HG03066 (cell line): ENCODE measurements around the gene DSCAML1.
"Not testable (repeated sequence)": the region's sequence is repeated elsewhere in the genome, so short reads cannot be mapped to it uniquely, and the experiment has no call there.

Experiments
- ATAC-seq: cut with Tn5 transposase; IDR thresholded peaks from one replicate; pipeline ENCODE4 v1.9.1; 2021; ENCODE audit warnings: low read depth; ENCODE audit not compliant: unreplicated experiment

Gene DSCAML1

DNA sequence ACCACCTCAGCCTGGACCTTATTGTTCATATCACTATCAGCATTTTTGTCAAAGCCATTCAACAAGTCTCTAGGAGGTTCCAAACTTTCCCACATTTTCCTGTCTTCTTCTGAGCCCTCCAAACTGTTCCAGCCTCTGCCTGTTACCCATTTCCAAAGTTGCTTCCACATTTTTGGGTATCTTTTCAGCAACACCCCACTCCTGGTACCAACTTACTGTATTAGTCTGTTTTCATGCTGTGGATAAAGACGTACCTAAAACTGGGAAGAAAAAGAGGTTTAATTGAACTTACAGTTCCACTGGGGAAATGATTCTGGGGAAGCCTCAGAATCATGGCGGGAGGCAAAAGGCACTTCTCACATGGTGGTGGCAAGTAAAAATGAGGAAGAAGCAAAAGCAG is 391.1 kb downstream of the DSCAML1 start:
- ATAC-seq = not testable (repeated sequence)

DNA sequence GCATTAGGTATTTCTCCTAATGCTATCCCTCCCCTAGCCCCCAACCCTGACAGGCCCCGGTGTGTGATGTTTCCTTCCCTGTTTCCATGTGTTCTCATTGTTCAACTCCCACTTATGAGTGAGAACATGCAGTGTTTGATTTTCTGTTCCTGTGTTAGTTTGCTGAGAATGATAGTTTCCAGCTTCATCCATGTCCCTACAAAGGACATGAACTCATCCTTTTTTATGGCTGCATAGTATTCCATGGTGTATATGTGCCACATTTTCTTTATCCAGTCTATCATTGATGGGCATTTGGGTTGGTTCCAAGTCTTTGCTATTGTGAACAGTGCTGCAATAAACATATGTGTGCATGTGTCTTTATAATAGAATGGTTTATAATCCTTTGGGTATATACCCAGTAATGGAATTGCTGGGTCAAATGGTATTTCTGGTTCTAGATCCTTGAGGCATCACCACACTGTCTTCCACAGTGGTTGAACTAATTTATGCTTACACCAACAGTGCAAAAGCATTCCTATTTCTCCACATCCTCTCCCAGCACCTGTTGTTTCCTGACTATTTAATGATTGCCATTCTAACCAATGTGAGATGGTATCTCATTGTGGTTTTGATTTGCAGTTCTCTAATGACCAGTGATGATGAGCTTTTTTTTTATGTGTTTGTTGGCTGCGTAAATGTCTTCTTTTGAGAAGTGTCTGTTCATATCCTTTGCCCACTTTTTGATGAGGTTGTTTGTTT is 397.7 kb downstream of the DSCAML1 start:
- not testable (repeated sequence) for ATAC-seq

DNA sequence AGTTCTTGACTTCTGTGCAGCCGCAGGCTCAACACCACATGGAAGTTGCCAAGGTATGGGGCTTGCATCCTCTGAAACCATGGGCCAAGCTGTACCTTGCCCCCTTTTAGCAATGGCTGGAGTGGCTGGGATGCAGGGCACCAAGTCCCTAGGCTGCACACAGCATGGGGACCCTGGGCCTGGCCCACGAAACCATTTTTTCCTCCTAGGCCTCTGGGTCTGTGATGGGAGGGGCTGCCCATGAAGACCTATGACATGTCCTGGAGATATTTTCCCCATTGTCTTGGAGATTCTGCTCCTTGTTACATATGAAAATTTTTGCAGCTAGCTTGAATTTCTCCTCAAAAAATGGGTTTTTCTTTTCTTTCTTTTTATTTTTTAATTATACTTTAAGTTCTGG is 398.4 kb downstream of the DSCAML1 start:
- not testable (repeated sequence) for ATAC-seq

DNA sequence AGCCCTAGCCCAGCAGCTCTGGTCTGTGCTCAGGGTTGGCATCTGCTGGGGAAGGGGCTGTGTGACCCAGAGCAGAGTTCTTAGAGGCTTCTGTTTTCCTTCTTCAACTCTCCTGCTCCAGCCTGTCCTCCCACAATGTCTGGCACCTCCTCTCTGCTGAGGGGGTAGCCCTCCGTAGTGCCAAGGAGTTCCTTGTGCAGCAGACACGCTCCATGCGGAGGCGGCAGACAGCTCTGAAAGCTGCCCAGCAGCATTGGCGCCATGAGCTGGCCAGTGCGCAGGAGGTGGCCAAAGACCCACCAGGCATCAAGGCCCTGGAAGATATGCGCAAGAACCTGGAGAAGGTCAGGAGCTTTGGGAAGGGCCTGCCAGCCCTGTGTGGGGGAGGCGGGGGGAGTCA is 400.0 kb downstream of the DSCAML1 start:
- ATAC-seq = no peak

- ATAC-seq = no peak
Observed at GRCh38 chr11:117395476-117395875, 401.5 kb downstream of the DSCAML1 start.

DNA sequence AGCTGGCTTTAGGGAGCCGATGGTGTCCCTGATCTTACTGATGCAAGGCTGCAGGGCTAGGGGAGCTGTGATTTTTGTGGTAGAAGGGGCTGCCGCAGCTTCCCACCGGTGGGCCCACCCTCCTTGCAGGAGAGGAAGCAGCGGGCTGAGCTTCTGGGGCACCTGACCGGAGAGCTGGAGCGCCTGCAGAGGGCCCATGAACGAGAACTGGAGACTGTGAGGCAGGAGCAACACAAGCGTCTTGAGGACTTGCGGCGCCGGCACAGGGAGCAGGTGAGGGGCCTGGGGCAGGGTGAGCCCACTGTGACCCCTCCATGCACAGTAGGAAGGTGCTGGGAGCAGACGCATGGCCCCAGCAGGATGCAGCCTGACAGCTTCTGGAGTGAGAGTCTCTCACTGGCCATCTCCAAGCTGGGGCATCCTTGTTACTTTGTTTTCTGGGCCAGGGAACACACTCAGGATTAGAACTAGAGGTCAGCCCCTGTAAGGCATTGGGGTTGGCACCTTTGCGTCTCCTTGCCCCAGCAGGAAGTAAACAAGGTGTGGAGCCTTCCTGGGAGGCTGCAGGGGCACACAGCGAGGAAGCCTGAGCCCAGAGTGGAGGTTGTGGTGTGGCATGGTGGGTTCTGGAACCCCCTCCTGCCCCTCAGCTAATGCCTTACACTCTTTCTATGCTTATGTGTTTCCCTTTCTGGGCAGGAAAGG is 402.6 kb downstream of the DSCAML1 start:
- ATAC-seq = no peak

DNA sequence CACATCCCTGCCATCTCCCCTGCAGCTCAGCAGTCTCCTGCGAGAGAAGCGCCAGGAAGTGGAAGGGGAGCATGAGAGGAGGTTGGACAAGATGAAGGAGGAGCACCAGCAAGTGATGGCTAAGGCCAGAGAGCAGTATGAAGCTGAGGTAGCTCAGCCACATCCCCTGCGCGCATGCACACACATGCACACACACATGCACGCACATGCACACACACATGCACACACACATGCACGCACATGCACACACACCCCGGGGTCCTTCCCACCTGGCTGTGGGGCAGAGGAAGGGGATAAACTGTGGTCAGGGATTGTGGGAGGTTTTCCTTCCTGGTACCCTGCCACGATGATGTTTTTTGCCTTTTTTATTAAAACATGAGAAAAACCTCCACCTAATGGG is 404.0 kb downstream of the DSCAML1 start:
- ATAC-seq = no peak

DNA sequence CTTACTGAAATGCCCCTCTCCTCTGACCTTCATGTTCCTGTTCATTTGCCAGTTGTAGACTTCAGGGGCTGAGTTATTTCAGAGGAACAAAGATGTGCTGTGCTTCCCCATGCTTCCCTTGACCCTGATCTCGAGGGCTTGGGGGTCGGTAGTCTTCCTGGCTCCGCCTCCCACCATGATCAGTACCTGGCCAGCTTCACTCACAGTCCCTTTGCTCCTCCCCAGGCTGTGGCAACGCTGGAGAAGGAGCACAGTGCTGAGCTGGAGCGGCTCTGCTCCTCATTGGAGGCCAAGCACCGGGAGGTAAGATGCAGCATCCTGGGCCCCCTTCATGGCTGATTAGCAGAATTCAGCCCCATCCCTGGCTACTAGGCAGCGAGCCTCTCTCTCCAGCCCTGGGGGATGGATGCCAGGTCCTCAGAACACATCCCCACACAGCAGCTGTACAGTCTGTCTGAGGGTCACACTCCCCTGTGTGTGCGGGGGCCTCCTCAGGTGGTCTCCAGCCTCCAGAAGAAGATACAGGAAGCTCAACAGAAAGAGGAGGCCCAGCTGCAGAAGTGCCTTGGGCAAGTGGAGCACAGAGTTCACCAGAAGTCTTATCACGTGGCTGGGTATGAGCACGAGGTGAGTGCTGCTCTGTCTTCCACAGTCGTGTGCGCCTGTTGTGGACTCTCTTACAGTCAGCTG is 404.9 kb downstream of the DSCAML1 start:
- ATAC-seq = no peak

GRCh38 chr11:117391181-117391580 is 405.8 kb downstream of the DSCAML1 start:
- no peak for ATAC-seq

GRCh38 chr11:117390743-117391142 is 406.3 kb downstream of the DSCAML1 start:
- no peak for ATAC-seq

DNA sequence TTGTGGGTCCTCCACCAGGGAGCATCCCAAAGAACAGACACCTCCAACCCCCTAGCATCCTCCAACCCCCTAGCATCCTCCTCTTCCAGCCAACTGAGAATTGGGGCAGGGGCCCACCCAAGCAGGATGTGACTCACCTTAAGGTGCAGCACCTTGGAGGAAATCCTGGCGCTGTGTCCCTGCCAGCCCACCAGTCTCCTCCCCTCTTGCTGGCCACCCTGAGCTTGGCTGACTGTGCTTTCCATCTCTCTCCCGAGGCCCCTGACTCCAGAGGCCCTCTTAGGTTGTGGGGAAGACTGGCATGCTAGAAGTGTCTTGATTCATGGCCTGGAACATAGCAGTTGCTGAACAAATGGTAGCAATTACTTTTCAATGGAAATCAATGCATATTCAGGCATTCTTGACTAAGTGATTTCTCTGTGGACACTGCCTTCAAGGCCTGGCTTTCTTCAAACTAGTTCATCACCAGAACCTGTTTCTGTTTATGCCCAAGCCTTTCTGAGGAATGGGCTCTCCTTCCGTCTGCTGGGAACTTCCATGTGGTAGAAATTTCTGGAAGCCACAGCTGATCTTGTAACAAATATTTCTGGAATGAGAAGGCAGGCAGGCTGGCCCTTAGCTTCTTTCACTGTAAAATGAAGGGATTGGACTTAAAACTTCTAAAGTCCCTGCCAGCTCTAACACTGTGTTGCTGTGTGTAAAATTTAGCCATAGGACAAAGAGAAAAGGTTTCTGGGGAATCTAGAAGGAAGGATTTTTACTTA is 408.8 kb downstream of the DSCAML1 start:
- ATAC-seq = no peak

- no peak for ATAC-seq
Observed at GRCh38 chr11:117385906-117386305, 411.1 kb downstream of the DSCAML1 start.

DNA sequence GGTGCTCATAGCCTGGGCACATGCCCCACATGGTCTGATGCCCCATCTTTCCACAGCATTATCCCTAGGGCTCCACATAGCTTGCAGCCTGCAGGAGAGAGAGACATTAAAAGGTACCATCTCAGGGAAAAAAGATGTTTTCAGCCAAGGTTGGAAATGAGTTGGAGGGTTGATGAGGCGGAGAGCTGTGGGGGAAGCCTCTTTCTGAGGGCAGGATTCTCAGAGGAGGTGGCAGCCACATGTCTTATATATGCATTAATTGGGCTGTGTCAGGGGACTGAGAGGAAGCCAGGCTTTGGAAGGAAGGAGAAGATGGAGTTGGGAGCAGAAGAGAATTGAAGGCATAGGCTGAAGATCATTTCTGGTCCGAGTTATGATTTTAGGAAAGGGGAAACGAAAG is 411.5 kb downstream of the DSCAML1 start:
- no peak for ATAC-seq

DNA sequence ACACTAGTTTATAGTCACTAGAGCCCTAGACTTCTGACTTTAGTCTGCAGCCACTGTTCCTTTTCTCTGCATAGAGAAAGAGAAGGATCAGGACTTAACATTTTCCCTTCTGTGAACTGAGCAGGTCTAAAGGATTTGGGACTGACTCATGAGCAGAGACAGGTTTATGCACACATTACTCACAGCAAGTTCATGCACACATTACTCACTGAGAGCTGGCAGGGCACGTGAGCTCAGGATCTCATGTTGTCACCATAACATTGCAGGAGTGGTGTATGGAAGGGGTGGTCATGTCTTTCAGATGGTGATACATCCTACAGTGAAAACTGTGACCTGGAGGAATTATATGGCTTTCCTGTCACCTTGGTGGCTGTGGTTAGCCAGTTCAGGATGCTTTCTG is 413.0 kb downstream of the DSCAML1 start:
- no peak for ATAC-seq

DNA sequence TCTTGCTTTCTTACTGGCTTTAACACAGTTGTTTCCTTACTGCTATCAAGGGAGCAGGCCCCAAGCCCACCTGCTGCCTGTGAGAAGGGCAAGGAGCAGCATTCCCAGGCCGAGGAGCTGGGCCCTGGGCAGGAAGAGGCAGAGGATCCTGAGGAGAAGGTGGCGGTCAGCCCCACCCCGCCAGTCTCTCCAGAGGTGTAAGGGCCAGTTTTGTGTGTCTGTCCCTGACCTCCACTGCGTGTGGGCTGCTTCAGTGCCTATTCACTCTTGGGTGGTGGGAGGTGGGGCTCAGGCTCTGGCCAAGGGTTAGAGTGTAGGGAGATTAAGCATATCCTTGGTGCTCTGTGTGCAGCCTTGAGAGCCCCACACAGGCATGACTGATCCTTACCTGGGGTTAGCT is 414.3 kb downstream of the DSCAML1 start:
- no peak for ATAC-seq

DNA sequence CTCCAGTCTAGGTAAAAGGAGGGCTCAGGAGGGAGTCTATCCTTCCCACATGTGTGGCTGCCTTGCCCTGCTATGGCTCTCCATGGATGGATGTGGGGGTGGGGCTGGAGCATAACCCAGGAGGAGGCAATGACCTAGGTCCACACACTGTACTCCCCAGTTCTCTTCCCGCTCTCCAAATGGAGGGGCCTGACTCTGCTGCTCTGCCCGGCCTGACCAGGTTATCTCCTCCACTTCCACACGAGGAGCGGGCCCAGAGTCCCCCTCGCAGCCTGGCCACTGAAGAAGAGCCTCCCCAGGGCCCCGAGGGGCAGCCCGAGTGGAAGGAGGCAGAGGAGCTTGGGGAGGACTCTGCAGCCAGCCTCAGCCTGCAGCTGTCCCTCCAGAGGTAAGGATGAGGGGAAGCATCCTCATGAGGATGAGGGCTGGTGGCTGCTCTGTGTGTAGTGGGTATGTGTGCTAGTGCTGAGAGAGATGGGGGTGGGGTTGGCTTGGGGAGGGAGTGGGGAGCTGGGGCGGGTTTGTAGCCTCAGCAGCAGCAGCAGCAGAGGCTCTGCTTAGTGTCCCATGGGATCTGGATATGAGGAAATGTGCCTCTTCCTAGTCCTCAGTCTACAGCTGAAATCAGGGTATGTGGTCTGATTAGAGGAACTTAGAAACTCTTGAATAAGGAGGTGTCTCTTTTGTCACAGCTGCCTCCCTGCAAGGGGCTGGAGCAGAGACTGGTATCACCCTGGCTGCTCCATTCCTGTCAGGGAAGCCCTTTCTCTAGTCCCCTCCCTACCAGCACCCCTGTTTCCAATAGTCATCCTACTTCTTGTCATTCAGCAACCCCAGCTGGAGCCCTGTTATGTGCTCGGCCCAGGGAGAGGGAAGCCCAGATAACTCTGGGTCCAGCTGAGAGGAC is 415.3 kb downstream of the DSCAML1 start:
- ATAC-seq = no peak

GRCh38 chr11:117380676-117381075 is 416.3 kb downstream of the DSCAML1 start:
- ATAC-seq = no peak

DNA sequence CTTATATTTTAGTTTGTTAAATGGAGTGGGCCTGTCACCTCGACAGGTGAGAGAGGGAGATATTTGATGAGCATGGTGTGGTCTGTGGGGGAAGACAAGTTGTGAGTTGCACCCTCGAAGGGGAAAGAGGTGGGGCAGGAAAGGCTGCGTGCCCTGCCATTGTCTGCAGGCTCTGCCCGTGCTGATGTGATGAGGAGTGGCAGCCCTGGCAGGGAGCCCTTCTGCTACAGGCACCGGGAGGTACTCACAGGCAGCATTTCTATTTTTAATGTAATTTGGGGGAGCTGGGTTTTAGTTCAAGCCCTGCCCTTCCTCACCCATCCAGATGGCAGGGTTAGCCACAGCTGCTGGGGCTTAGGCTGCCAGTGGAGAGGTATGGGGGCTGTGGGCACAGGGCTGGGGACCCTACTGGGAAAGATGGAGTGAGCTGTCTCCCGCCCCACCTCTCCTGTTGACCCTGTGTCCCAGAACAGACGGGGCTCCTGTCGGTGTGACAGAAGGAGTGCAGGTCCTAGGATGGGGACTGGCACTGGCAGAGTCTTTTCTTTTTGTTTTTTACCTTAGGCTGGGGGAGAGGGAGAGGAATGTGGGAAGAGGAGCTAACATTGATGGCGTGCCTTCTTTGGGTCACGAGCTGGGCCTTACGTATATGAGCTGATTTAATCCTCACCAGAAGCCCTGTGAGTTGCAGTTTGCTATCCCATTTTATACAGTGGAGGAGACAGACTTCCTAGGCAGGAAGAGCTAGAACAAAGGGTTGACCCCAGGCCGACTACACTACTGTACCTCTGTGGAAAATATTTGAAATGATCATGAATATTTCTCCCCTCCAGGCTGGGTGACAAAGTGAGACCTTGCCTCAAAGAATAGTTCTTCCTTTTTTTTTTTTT is 417.8 kb downstream of the DSCAML1 start:
- no peak for ATAC-seq
